Transverse colon (tissue), 4 donors: ENCODE results near the gene PRPSAP1. TPM values are rescaled to one million over a fixed set of nuclear protein-coding genes. Genes with fewer than 3 reads are reported as not detected.

Source experiments
- DNase-seq: peaks from one replicate; pipeline ENCODE4 v3.0.0-alpha.2; 2019
- H3K27ac ChIP-seq, 4 donors: fragments of 200-600 bp; sonication (generic); 2 replicates each; pipeline ENCODE4 v1.5.1; 2016 to 2018; ENCODE audit warnings: inconsistent platforms in 4 of 4
- H3K27me3 ChIP-seq: fragments of 200-600 bp; sonication (generic); 2 replicates; pipeline ENCODE4 v1.5.1; 2017; ENCODE audit warnings: inconsistent platforms
- H3K36me3 ChIP-seq, 4 donors: fragments of 200-600 bp; sonication (generic); 2 replicates each; pipeline ENCODE4 v1.5.1; 2017 to 2019; ENCODE audit warnings: inconsistent platforms in 4 of 4
- H3K4me1 ChIP-seq, 4 donors: fragments of 200-600 bp; sonication (generic); 2 replicates each; pipeline ENCODE4 v1.5.1; 2017 to 2020; ENCODE audit warnings: inconsistent platforms in 4 of 4
- H3K4me3 ChIP-seq, 4 donors: fragments of 200-600 bp; sonication (generic); 1 replicate in 1 of 4; 2 replicates in 3 of 4; pipeline versions ENCODE4 v1.5.1 to v1.6.1; 2017 to 2019; ENCODE audit warnings: inconsistent platforms in 4 of 4
- H3K9me3 ChIP-seq, 2 donors: fragments of 200-600 bp; sonication (generic); 2 replicates each; pipeline ENCODE4 v1.5.1; 2017 to 2019; ENCODE audit warnings: inconsistent platforms in 2 of 2
- CTCF ChIP-seq, 5 experiments: fragments of 200-600 bp in 3 of 5; fragments of 450-650 bp in 2 of 5; sonication (generic) in 3 of 5; IDR thresholded peaks; 1 replicate in 2 of 5; 2 replicates in 3 of 5; pipeline ENCODE4 v1.5.1; 2016 to 2017; ENCODE audit warnings: antibody characterized with exemption in 5 of 5, inconsistent platforms in 3 of 5, mild to moderate bottlenecking in 2 of 5, moderate library complexity in 1 of 5
- EP300 ChIP-seq: sonication (generic); formaldehyde crosslinking; IDR thresholded peaks from one replicate; pipeline ENCODE4 v1.6.1; 2017; ENCODE audit warnings: antibody characterized with exemption, low read depth
- POLR2A ChIP-seq: fragments of 450-650 bp; IDR thresholded peaks from one replicate; pipeline ENCODE4 v1.6.1; 2016; ENCODE audit warnings: antibody characterized with exemption, mild to moderate bottlenecking, moderate library complexity
- POLR2AphosphoS5 ChIP-seq, 3 donors: sonication (generic); formaldehyde crosslinking; IDR thresholded peaks; one replicate each; pipeline ENCODE4 v1.6.1; 2016; ENCODE audit warnings: antibody characterized with exemption in 3 of 3
- WGBS, 2 donors: methylation state at CpG; one replicate each; pipeline ENCODE4 v1.1.5; 2018; ENCODE audit warnings: low coverage in 1 of 2; 5-methylcytosine and 5-hydroxymethylcytosine counted together
- in situ Hi-C, 4 donors: fragments of 200-750 bp; cut with MboI; loops; one replicate each; pipeline versions ENCODE4 v1.15.0 to v1.15.1; 2017; ENCODE audit warnings: low sequenced_read_pairs in 3 of 4, low pct_ligation_motif_present in 1 of 4, low pct_unique_long_range_greater_than_20kb in 1 of 4
- intact Hi-C: fragments of 100-400 bp; cut with DNase I; formaldehyde crosslinking; loops from one replicate; pipeline ENCODE4 v1.15.1; 2023; ENCODE audit warnings: low total_unique reads
- total RNA-seq, 4 donors: library from RNA; depleted of rRNA; stranded (reverse); fragments of >200 nt; gene quantifications; one replicate each; pipeline ENCODE4 v1.1.0, GENCODE V29; 2016

The PRPSAP1 gene
- total RNA-seq, 4 donors from 2014 or later: 50.1 to 147 (median 96.7) TPM

DNA sequence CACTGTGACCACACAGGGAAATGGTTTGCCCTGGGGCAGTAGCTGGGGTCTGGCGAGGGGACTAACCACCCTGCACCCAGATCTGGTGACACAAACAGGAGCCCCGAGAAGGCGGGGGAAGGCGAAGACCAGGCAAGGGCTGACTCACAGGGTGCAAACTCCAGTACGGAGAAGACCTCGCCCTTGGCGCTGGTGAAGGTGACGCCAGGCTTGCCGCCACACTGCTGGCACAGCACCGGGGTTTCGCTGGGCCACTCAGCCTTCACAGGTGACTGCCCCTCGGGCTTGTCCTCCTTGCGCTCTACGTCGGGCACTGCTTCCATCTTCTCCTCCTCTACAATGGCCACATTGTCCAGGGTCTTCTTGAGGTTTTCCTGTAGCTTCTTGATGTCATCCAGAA is 42.3 kb upstream of the PRPSAP1 start:
- H3K36me3 ChIP-seq: peaks cover 0 to 31% (median 17%) of the 10 kb centered on the region in 4 donors
- WGBS, 2 donors: 95% methylated on average over 15 of the region's 15 CpGs; no CpG with 5 or more reads in 1 of the 2 donors
- in situ Hi-C loops: loop anchor here in 3 of 4 donors (5.0 to 10.0 kb wide), 2 partner anchors 91 to 94 kb away; partner anchors contain the start of gene QRICH2 (in 1 of the 3)

DNA sequence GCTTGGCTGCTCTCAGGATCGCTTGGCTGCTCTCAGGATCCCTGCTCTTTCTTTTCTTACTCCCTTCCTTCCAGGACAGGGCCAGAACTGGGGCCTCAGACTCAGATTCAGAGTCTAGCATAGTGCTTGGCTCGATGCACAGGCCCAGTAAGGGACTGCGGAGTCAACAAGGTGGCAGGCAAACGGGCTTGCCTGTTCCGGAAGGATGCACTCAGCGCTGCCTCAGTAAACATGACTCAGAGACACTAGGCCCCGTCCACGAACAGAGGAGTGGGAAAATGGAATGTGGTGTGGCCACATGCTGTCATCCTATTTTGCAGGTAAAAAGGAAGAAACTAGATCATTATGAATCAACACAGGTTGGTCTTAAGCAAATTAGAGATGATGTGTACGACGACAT is 40.5 kb upstream of the PRPSAP1 start:
- in situ Hi-C loops: loop anchor here in 1 of 4 donors (10.0 kb wide), 1 partner anchor 89 kb away; the partner anchor contains the start of gene QRICH2
- intact Hi-C loops: no loop called here
- Histone ChIP-seq H3K27me3 (no peaks in the 10 kb centered on the region), H3K4me1 (no peaks in the 10 kb centered on the region), H3K4me3 (no peak overlapping the region), H3K9me3 (no peaks in the 10 kb centered on the region), H3K36me3 (peaks cover 0 to 22% (median 8%) of the 10 kb centered on the region in 4 donors), H3K27ac (no peak overlapping the region)
- DNase-seq: no peak
- TF ChIP-seq CTCF (IDR thresholded peaks at IDR 0.05): no peak
- no peak for TF ChIP-seq POLR2AphosphoS5 (IDR thresholded peaks at IDR 0.05)
- TF ChIP-seq POLR2A: no peak
- no peak for TF ChIP-seq EP300
- 85 to 100% methylated on average over 2 to 10 of the region's 10 CpGs for WGBS, 2 donors

More for the DNA sequence above, 42.3 kb upstream of the PRPSAP1 start:
- no peak for DNase-seq
- no peaks in the 10 kb centered on the region for H3K9me3 ChIP-seq
- H3K4me3 ChIP-seq: no peak overlapping the region
- H3K27me3 ChIP-seq: no peaks in the 10 kb centered on the region
- intact Hi-C loops: loop anchor here (2.0 kb wide), 1 partner anchor 91 kb away; no protein-coding TSS in a partner anchor
- no peak overlapping the region for H3K27ac ChIP-seq
- no peaks in the 10 kb centered on the region for H3K4me1 ChIP-seq
- TF ChIP-seq EP300: no peak
- no peak for TF ChIP-seq POLR2A
- no peak for TF ChIP-seq CTCF (IDR thresholded peaks at IDR 0.05)
- no peak for TF ChIP-seq POLR2AphosphoS5 (IDR thresholded peaks at IDR 0.05)

DNA sequence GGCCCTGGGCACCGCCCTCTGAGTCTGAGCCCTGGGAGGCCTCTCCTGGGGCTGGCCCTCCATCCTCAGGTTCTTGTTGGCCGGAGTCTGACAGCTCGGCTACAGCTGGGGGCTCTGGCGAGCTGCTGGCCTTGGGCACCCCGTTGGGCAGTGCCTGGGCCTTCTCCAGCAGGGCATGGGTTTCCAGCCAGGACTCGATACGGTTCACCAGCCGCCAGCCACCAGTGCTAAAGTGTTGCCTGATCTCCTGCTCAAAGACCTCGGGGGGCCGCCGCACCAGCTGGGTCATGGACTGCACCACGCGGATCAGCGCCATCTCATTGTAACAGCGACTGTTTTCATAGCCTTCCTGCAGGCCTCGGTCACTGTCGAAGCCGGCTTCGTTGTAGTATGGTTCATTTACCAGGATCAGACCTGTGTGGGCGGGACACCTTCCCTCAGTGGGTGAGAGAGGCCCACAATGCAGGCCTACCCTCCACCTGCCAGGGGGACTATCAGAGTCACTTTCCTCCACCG is 37.5 kb upstream of the PRPSAP1 start:
- in situ Hi-C loops: loop anchor here in 1 of 4 donors (10.0 kb wide), 1 partner anchor 86 kb away; the partner anchor contains the start of gene QRICH2
- Histone ChIP-seq H3K36me3 (peaks cover 0 to 20% (median 6%) of the 10 kb centered on the region in 4 donors), H3K9me3 (no peaks in the 10 kb centered on the region), H3K4me1 (peaks cover 0 to 3% (median 1%) of the 10 kb centered on the region in 4 donors), H3K4me3 (no peak overlapping the region), H3K27me3 (no peaks in the 10 kb centered on the region), H3K27ac (no peak overlapping the region)
- TF ChIP-seq POLR2AphosphoS5 (IDR thresholded peaks at IDR 0.05) (no peak), EP300 (no peak), POLR2A (no peak), CTCF (IDR thresholded peaks at IDR 0.05) (no peak)
- WGBS, 2 donors: 96% methylated on average over 18 of the region's 21 CpGs; no CpG with 5 or more reads in 1 of the 2 donors
- DNase-seq: no peak
- intact Hi-C loops: no loop called here

- Histone ChIP-seq H3K4me1 (peaks cover 7 to 16% (median 14%) of the 10 kb centered on the region in 4 donors), H3K27me3 (peaks cover 6% of the 10 kb centered on the region), H3K27ac (no peak overlapping the region), H3K36me3 (peaks cover 0 to 11% (median 0%) of the 10 kb centered on the region in 4 donors), H3K4me3 (no peak overlapping the region), H3K9me3 (no peaks in the 10 kb centered on the region)
- in situ Hi-C loops (loop anchor here in 1 of 4 donors (10.0 kb wide), 1 partner anchor 85 kb away; the partner anchor contains the start of gene QRICH2), intact Hi-C loops (no loop called here)
- no peak for DNase-seq
- 90 to 93% methylated on average over 2 to 10 of the region's 11 CpGs for WGBS, 2 donors
- TF ChIP-seq CTCF (IDR thresholded peaks at IDR 0.05) (no peak), POLR2AphosphoS5 (IDR thresholded peaks at IDR 0.05) (no peak), EP300 (no peak), POLR2A (no peak)
Measured at GRCh38 chr17:76390003-76390421, 36.3 kb upstream of the PRPSAP1 start.
